ENCODE measurements around the gene LGMN. TPM values are rescaled to one million over a fixed set of nuclear protein-coding genes. Genes with fewer than 3 reads are reported as not detected.

The LGMN gene
- total and polyA plus RNA-seq, 11 donors: 78.8 to 327 (median 108) TPM

- Histone ChIP-seq H3K4me3 (no peak overlapping the region), H3K27ac (peak overlapping the region in 1 of 12 donors; percentile 17), H3K36me3 (peaks cover 0 to 74% (median 12%) of the 10 kb centered on the region in 9 donors), H3K9me3 (peaks cover 0 to 3% (median 0%) of the 10 kb centered on the region in 12 donors), H3K4me1 (peaks cover 0 to 32% (median 5%) of the 10 kb centered on the region in 12 donors), H3K27me3 (no peaks in the 10 kb centered on the region)
- no peak for TF ChIP-seq CTCF (IDR thresholded peaks at IDR 0.05)
- TF ChIP-seq POLR2A (IDR thresholded peaks at IDR 0.05): no peak
- intact Hi-C loops (cut with DNase I): loop anchor here in 6 of 10 donors (5.0 to 10.0 kb wide), 8 partner anchors 67 to 544 kb away; no protein-coding TSS in a partner anchor
- 91 to 100% (median 93%) methylated on average over 2 to 4 of the region's 4 CpGs for WGBS, 4 donors
- ATAC-seq: no peak
- DNase-seq: peak in 1 of 5 donors; percentile 36
Measured at GRCh38 chr14:92679246-92679645, 69.2 kb downstream of the LGMN start.

GRCh38 chr14:92678766-92679165 is 69.7 kb downstream of the LGMN start:
- Histone ChIP-seq H3K36me3 (peaks cover 0 to 74% (median 12%) of the 10 kb centered on the region in 9 donors), H3K27me3 (no peaks in the 10 kb centered on the region), H3K9me3 (peaks cover 0 to 3% (median 0%) of the 10 kb centered on the region in 12 donors), H3K4me1 (peaks cover 0 to 32% (median 5%) of the 10 kb centered on the region in 12 donors), H3K27ac (no peak overlapping the region), H3K4me3 (no peak overlapping the region)
- TF ChIP-seq CTCF (IDR thresholded peaks at IDR 0.05) (no peak), POLR2A (IDR thresholded peaks at IDR 0.05) (no peak)
- DNase-seq: no peak
- intact Hi-C loops (cut with DNase I): loop anchor here in 6 of 10 donors (5.0 to 10.0 kb wide), 8 partner anchors 66 to 544 kb away; no protein-coding TSS in a partner anchor
- WGBS, 4 donors: 55 to 78% (median 68%) methylated on average over 4 to 5 of the region's 5 CpGs
- ATAC-seq: no peak

GRCh38 chr14:92677955-92678354 is 70.5 kb downstream of the LGMN start:
- Histone ChIP-seq H3K36me3 (peaks cover 0 to 74% (median 12%) of the 10 kb centered on the region in 9 donors), H3K9me3 (peaks cover 0 to 3% (median 0%) of the 10 kb centered on the region in 12 donors), H3K27ac (no peak overlapping the region), H3K27me3 (no peaks in the 10 kb centered on the region), H3K4me3 (no peak overlapping the region), H3K4me1 (peaks cover 0 to 32% (median 5%) of the 10 kb centered on the region in 12 donors)
- WGBS, 4 donors: 95 to 99% (median 97%) methylated on average over 2 of the region's 2 CpGs
- DNase-seq (no peak), ATAC-seq (no peak)
- intact Hi-C loops (cut with DNase I): loop anchor here in 6 of 10 donors (5.0 to 10.0 kb wide), 8 partner anchors 66 to 543 kb away; no protein-coding TSS in a partner anchor
- no peak for TF ChIP-seq CTCF (IDR thresholded peaks at IDR 0.05)
- TF ChIP-seq POLR2A (IDR thresholded peaks at IDR 0.05): no peak

- peaks cover 0 to 71% (median 8%) of the 10 kb centered on the region in 9 donors for H3K36me3 ChIP-seq
Measured at GRCh38 chr14:92677087-92677668, 71.2 kb downstream of the LGMN start.

More at GRCh38 chr14:92677087-92677668, 71.2 kb downstream of the LGMN start:
- intact Hi-C loops (cut with DNase I): loop anchor here in 6 of 10 donors (5.0 to 10.0 kb wide), 8 partner anchors 65 to 542 kb away; no protein-coding TSS in a partner anchor
- Histone ChIP-seq H3K9me3 (peaks cover 0 to 3% (median 0%) of the 10 kb centered on the region in 12 donors), H3K4me1 (peaks cover 0 to 32% (median 5%) of the 10 kb centered on the region in 12 donors), H3K4me3 (no peak overlapping the region), H3K27me3 (no peaks in the 10 kb centered on the region), H3K27ac (peak overlapping the region in 2 of 12 donors; percentile 1 to 60)
- DNase-seq: peak in 1 of 5 donors; percentile 14
- 51 to 68% (median 61%) methylated on average over 4 of the region's 4 CpGs for WGBS, 4 donors
- peak; percentile 24 to 58 (median 40) for ATAC-seq
- TF ChIP-seq POLR2A (IDR thresholded peaks at IDR 0.05) (no peak), CTCF (IDR thresholded peaks at IDR 0.05) (no peak)
